ENCODE data around the gene PPP1R12C.

GRCh38 chr19:55071129-55071502 lies 46.3 kb downstream of the PPP1R12C start:
- TF ChIP-seq CTCF (IDR thresholded peaks at IDR 0.05), result no peak
- TF ChIP-seq POLR2A (IDR thresholded peaks at IDR 0.05), result no peak
- no peak for TF ChIP-seq EP300 (IDR thresholded peaks at IDR 0.05)

Data from tibial nerve (tissue), 4 donors.